HG03108 (cell line): Measurements from ENCODE around the gene FAM181B.

Experiments used
- ATAC-seq: cut with Tn5 transposase; IDR thresholded peaks from one replicate; pipeline ENCODE4 v1.9.1; 2021; ENCODE audit warnings: moderate library complexity; ENCODE audit not compliant: unreplicated experiment

Gene FAM181B

GRCh38 chr11:82733444-82734119 lies at the start of gene FAM181B:
Gene FAM181B (minus strand): TSS chr11:82733864. CDS start chr11:82733729, 135 bp downstream.
- ATAC-seq, result no peak

- no peak for ATAC-seq
Measured at GRCh38 chr11:82782825-82783374, 49.2 kb upstream of the FAM181B start.

DNA sequence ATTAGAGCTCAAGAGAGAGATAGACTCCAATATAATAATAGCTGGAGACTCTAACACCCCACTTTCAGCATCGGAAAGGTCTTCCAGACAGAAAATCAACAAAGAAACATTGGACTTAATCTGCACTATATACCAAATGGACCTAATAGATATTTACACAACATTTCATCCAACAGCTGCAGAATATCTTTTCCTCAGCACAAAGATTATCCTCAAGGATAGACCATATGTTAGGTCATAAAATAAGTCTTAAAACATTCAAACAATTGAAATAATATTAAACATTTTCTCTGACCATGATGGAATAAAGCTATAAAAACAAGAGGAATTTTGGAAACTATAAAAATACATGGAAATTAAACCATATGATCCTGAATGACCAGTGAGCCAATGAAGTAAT lies 45.1 kb upstream of the FAM181B start:
- no peak for ATAC-seq

GRCh38 chr11:82776377-82776776 lies 42.7 kb upstream of the FAM181B start:
- ATAC-seq, result no peak

GRCh38 chr11:82775736-82776346 lies 42.2 kb upstream of the FAM181B start:
- peak; percentile 85 for ATAC-seq

GRCh38 chr11:82775218-82775617 lies 41.6 kb upstream of the FAM181B start:
- ATAC-seq, result no peak

- ATAC-seq, result no peak
Measured at GRCh38 chr11:82771781-82772180, 38.1 kb upstream of the FAM181B start.

GRCh38 chr11:82767123-82767522 lies 33.5 kb upstream of the FAM181B start:
- ATAC-seq, result no peak

DNA sequence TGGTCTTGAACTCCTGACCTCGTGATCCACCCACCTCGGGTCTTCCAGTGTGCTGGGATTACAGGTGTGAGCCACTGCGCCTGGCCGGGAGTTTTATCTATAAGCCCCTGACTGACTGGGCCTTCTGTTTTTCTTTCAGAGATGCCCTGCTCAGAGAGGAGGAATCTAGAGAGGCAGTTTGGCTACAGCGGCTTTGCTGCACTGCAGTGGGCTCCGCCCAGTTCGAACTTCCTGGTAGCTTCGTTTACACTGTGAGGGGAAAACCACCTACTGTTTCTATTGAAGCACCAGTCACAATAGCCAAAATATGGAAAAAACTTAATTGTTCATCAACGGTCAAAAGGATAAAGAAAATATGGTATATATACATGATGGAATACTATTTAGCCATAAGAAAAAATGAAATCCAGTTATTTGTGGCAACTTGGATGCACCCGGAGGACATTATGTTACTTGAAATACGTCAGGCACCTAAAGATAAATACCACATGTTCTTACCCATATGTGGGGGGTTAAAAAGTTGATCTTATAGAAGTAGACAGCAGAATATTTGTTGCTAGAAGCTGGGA lies 31.9 kb upstream of the FAM181B start:
- no peak for ATAC-seq

DNA sequence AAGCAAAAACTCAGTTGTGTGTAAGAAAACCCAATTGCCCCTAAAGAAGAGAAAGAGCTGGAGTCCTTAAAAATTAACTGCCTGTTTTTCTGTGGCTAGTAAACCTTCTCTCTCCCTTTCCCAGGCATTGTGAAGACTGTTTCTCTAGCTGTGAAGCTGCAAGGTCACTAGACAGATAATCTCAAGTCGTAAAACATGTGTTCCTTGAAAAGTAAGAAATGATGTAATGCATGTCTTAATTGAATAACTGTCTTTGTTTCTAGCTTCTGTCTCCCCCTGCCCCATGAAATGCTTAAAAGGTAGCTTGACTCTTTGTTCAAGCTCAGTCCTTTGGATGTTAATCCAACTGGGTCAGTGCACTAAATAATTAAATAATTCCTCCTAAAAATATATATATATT lies 29.5 kb upstream of the FAM181B start:
- no peak for ATAC-seq

DNA sequence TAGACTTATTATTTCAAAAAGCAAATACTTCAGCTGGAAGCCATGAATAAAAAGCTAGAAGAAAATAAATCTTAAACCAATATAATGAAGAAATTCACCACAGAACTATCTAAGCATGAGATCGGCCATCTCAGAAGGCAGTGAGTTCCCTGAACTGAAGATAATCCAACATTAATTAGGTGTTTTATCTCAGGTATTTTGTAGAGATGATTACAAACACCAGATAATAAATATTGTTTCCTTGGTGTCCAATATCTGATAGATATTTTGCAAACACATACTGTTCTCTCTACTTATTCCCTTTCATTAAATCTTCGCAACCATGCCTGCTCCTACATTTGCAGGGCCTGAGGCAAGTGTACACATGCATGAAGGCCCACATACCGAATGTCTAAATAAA lies 26.0 kb upstream of the FAM181B start:
- no peak for ATAC-seq

GRCh38 chr11:82757660-82758357 lies 24.1 kb upstream of the FAM181B start:
- no peak for ATAC-seq

DNA sequence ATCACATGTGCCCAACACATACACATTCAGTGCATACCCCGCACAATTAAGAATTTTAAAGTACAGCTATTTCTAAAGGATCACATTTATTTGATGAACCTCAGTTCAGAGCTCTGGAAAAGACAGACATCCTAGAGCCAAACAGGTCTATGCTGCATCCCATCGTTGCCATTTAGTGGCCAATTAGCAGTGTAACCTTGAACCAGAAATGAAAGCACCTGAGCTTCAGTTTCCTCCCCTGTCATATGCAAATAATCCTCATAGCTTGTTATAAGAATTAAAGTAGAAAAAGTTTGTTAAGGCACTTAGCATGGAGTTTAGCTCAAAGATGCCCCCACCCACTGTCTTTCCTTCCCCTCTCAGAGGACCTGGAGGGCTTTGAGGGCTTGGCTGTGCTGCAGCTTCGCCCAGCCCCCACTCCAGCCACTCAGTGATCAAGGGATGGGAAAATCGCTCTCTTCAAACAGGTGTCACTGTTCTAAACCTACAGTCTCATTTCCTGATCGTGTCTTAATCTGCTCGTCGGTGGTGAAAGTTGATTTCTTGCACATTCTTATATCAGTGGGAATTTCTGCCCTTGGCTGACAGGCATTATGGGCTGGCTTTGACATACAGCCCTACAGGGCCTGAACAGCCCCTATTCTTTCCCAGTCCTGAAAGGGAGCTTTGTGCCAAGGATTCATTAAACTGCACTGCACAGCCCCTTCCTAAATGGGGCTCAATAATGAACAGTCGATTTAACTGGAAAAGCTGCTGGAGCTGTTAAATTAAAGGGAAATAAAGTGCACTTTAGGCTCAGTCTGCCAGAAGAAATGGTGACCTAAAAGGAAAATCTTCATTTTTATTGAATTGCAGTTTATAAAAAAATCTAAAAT lies 23.3 kb upstream of the FAM181B start:
- ATAC-seq, result no peak

DNA sequence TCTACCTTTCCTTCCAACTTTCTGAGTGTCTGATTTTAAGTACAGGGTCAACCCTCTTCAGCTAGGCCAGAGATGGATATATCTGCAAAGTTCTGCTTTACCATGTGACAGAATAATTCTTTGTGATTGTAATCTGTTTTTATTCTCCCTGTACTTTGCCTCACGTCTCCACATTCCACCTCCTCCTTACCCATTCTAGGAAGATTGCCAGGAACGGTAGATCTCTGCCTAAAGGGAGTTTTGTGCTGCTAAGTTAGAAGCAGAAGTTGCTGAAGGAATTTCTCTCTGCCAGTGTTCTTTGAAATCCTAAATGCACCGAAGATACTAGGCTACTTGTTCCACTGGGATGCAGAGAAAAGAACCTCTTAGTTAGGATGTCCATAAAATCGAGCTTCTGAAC lies 20.7 kb upstream of the FAM181B start:
- no peak for ATAC-seq

DNA sequence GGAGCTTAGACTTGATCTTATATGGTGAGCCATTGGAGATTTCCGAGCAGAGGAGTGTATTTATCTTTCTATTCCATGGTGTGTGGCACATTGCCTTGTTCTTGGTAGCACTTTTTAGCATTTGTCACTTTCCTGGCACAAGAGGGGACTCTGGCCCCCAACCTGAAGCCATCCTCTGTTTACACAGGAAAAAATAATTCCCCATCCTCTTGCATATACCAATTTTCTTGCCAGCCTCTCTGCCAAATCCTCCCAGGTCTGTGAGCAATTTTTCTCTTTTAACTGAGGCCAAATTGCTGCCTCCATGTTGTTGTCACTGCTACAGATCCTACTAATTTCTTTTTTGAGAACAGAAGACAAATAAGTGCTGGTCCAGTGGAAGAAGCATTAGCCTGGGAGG lies 20.3 kb upstream of the FAM181B start:
- no peak for ATAC-seq

GRCh38 chr11:82752801-82753200 lies 19.1 kb upstream of the FAM181B start:
- no peak for ATAC-seq

DNA sequence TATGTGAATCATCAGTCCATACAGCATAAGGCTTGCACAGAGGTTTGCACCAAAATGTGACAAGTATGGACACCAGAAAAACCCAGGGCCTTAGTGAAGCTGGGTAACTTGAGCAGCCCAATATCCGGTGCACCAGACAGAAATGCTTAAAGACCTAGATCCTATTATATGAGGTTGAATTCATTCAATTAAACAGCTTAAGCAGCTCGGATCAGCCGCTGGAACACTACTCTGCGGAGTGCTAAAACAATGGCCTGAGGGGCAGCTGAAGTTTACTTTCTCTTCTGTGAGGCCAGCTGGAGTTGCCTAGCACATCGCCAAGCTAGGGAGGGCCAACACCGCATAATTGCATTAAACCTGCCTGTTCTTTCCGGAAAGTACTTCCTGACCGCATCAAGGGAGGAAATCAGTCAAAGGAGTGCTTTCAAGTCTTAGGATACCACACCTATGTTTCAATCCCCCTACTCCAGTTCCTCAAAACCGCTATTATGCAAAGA lies 17.0 kb upstream of the FAM181B start:
- ATAC-seq, result no peak

DNA sequence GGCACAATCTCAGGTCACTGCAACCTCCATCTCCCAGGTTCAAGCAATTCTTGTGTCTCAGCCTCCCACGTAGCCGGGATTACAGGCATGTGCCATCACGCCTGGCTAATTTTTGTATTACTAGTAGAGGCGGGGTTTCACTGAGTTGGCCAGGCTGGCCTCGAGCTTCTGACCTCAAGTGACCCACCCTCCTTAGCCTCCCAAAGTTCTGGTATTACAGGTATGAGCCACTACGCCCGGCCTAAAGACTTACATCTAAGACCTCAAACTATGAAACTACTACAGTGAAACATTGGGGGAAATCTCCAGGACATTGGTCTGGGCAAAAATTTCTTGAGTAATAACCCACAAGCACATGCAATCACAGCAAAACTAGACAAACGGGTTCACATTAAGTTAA lies 13.8 kb upstream of the FAM181B start:
- no peak for ATAC-seq

GRCh38 chr11:82738091-82738490 lies 4.4 kb upstream of the FAM181B start:
- ATAC-seq, result no peak

- ATAC-seq, result no peak
Measured at GRCh38 chr11:82734120-82734479, 436 bp upstream of the FAM181B start.
